B cell (primary cell): Measurements from ENCODE around the gene MAD1L1. TPM values are rescaled to one million over a fixed set of nuclear protein-coding genes. Genes with fewer than 3 reads are reported as not detected.

Source experiments
- ATAC-seq: fragments of 200-7000 bp; cut with Tn5 transposase; one replicate; pipeline ENCODE4 v1.10.0; 2021; ENCODE audit warnings: low read depth, mild to moderate bottlenecking, moderate number of reproducible peaks, moderate library complexity
- CTCF ChIA-PET: fragments of 350-600 bp; sonication (Branson Sonifier 250); formaldehyde crosslinking; loops from one replicate; lab custom pipeline; 2021; ENCODE audit warnings: antibody characterized with exemption, inconsistent platforms; lab: Charles Lee
- POLR2A ChIA-PET: fragments of 350-600 bp; sonication (Branson Sonifier 250); formaldehyde crosslinking; loops from one replicate; lab custom pipeline; 2021; ENCODE audit warnings: antibody characterized with exemption; lab: Charles Lee
- DNase-seq: peaks from one replicate; pipeline ENCODE4 v3.0.0; 2013
- H2AFZ ChIP-seq: 2 replicates; pipeline ENCODE4 v1.6.1; 2012; ENCODE audit warnings: mild to moderate bottlenecking, low read depth, low read length; ENCODE audit not compliant: insufficient read depth, poor library complexity, severe bottlenecking
- H3K27ac ChIP-seq, 2 donors: 1 replicate in 1 of 2; 2 replicates in 1 of 2; pipeline ENCODE4 v1.5.1; 2012 to 2013; ENCODE audit warnings: low read length in 2 of 2, mild to moderate bottlenecking in 2 of 2, moderate library complexity in 1 of 2
- H3K27me3 ChIP-seq, 4 experiments: fragments of 200-600 bp in 1 of 4; sonication (generic) in 1 of 4; replicated peaks in 1 of 4; 1 replicate in 2 of 4; 2 replicates in 2 of 4; pipeline versions ENCODE4 v1.6.1 to v1.7.0; 2013 to 2016; ENCODE audit warnings: low read length in 3 of 4, mild to moderate bottlenecking in 2 of 4, mixed read lengths in 1 of 4, moderate library complexity in 1 of 4; ENCODE audit not compliant: insufficient read depth in 4 of 4, control insufficient read depth in 3 of 4; ENCODE audit errors: control extremely low read depth in 1 of 4
- H3K36me3 ChIP-seq, 2 experiments: replicated peaks in 1 of 2; 1 replicate in 1 of 2; 2 replicates in 1 of 2; pipeline versions ENCODE4 v1.6.1 to v1.7.1; 2013; ENCODE audit warnings: low read length in 1 of 2; ENCODE audit not compliant: insufficient read depth in 2 of 2, control insufficient read depth in 1 of 2; ENCODE audit errors: control extremely low read depth in 1 of 2, extremely low read depth in 1 of 2
- H3K4me1 ChIP-seq, 2 donors: fragments of 200-600 bp in 1 of 2; sonication (generic) in 1 of 2; 1 replicate in 1 of 2; 2 replicates in 1 of 2; pipeline versions ENCODE4 v1.5.1 to v1.6.1; 2013 to 2017; ENCODE audit warnings: low read length in 2 of 2; ENCODE audit not compliant: control insufficient read depth in 2 of 2, insufficient read depth in 2 of 2
- H3K4me2 ChIP-seq: replicated peaks from 2 replicates; pipeline ENCODE3; 2012; ENCODE audit warnings: mild to moderate bottlenecking, low read depth, low read length; ENCODE audit not compliant: poor library complexity, severe bottlenecking
- H3K4me3 ChIP-seq, 5 experiments: fragments of 200-600 bp in 1 of 5; sonication (generic) in 1 of 5; 1 replicate in 3 of 5; 2 replicates in 2 of 5; pipeline versions ENCODE4 v1.5.1 to v1.7.0; 2011 to 2016; ENCODE audit warnings: low read length in 4 of 5, mild to moderate bottlenecking in 4 of 5, low read depth in 2 of 5, control low read depth in 1 of 5, moderate library complexity in 1 of 5; ENCODE audit not compliant: insufficient read depth in 1 of 5; ENCODE audit errors: control extremely low read depth in 1 of 5, extremely low read depth in 1 of 5
- H3K79me2 ChIP-seq: fragments of 200-600 bp; sonication (generic); one replicate; pipeline ENCODE4 v1.6.0; 2016; ENCODE audit warnings: low read length; ENCODE audit not compliant: control insufficient read depth, insufficient read depth
- H3K9ac ChIP-seq: fragments of 200-600 bp; sonication (generic); 2 replicates; pipeline ENCODE4 v1.6.1; 2017; ENCODE audit warnings: mild to moderate bottlenecking, low read length, moderate library complexity
- H3K9me3 ChIP-seq, 3 donors: one replicate each; pipeline versions ENCODE4 v1.6.1 to v1.7.1; 2013; ENCODE audit warnings: low read length in 2 of 3; ENCODE audit not compliant: control insufficient read depth in 2 of 3, insufficient read depth in 1 of 3; ENCODE audit errors: control extremely low read depth in 1 of 3
- H4K20me1 ChIP-seq: 2 replicates; pipeline ENCODE4 v1.6.0; 2012; ENCODE audit warnings: mild to moderate bottlenecking, low read length; ENCODE audit not compliant: insufficient read depth, control insufficient read depth, poor library complexity, severe bottlenecking
- H3K27ac Mint-ChIP-seq: one replicate; pipeline ENCODE4 v1.8.0; 2021; ENCODE audit warnings: mixed read lengths
- H3K27me3 Mint-ChIP-seq: one replicate; pipeline ENCODE4 v1.8.0; 2021; ENCODE audit warnings: mixed read lengths
- H3K4me1 Mint-ChIP-seq: one replicate; pipeline ENCODE4 v1.8.0; 2021; ENCODE audit warnings: mixed read lengths
- H3K4me3 Mint-ChIP-seq: one replicate; pipeline ENCODE4 v1.8.0; 2021; ENCODE audit warnings: mixed read lengths
- H3K9me3 Mint-ChIP-seq: one replicate; pipeline ENCODE4 v1.8.0; 2022; ENCODE audit warnings: mixed read lengths; ENCODE audit not compliant: insufficient read depth
- CTCF ChIP-seq: fragments of 200-600 bp; IDR thresholded peaks from one replicate; pipeline ENCODE4 v1.8.0; 2022; ENCODE audit warnings: antibody characterized with exemption, mild to moderate bottlenecking
- EZH2 ChIP-seq: IDR thresholded peaks from 2 replicates; pipeline ENCODE4 v1.6.1; 2012; ENCODE audit warnings: borderline replicate concordance, low read depth, mild to moderate bottlenecking, moderate library complexity, low read length; ENCODE audit not compliant: insufficient read depth, poor library complexity, severe bottlenecking
- WGBS: methylation state at CpG from one replicate; pipeline ENCODE4 v1.1.5; 2013; ENCODE audit warnings: missing lambda C conversion rate; ENCODE audit not compliant: insufficient coverage; 5-methylcytosine and 5-hydroxymethylcytosine counted together
- intact Hi-C: fragments of 100-400 bp; cut with micrococcal nuclease; formaldehyde crosslinking; loops from one replicate; pipeline ENCODE4 v1.10.0; 2022
- polyA plus RNA-seq: library from polyadenylated mRNA; depleted of rRNA; stranded (reverse); fragments of >200 nt; gene quantifications from 2 replicates; pipeline ENCODE4 v1.2.3, GENCODE V29; 2012
- total RNA-seq, 2 donors: library from RNA; stranded (reverse); fragments of 120-200 nt in 1 of 2; gene quantifications; 1 replicate in 1 of 2; 2 replicates in 1 of 2; pipeline versions ENCODE4 v1.2.3 to v1.2.4, GENCODE V29; 2013 to 2022

Gene MAD1L1
- total and polyA plus RNA-seq, 2 donors (not counting 1 experiment from before 2014, with no cell fraction given): 86.7 to 110 TPM

DNA sequence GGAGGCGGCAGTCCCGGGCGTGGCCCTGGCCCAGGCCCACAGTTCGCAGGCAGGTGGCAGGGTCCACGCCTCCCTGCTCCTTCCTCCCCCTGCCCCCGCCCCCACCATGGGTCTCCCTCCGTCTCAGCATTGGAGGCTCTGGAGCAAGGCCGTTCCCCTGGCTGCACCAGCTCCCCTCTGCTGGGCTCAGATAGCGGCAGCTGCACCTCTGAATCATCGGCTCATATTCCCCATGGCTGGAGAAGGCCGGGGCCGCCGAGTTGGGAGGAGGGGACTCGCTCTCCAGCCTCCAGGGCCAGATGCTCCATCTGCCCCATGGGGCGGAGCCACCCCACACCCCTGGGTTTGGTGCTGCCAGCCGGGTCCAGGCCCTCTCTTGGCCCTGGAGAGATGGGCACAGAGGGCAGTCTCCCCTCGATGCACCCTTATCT lies 417.7 kb downstream of the MAD1L1 start:
- ChIA-PET CTCF (no interaction called here), POLR2A (no interaction called here)
- Mint-ChIP-seq H3K4me3 (no peak overlapping the region), H3K27ac (no peak overlapping the region), H3K27me3 (no peaks in the 10 kb centered on the region), H3K4me1 (peaks cover 25% of the 10 kb centered on the region), H3K9me3 (no peaks in the 10 kb centered on the region)
- peaks cover 0 to 3% of the 10 kb centered on the region in 2 experiments for H3K36me3 ChIP-seq
- intact Hi-C loops: no loop called here
- peaks cover 6% of the 10 kb centered on the region for H3K79me2 ChIP-seq
- 73% methylated on average over 16 of the region's 17 CpGs for WGBS
- peaks cover 27% of the 10 kb centered on the region for H4K20me1 ChIP-seq
- H3K4me3 ChIP-seq: no peak overlapping the region
- no peak for TF ChIP-seq EZH2
- no peak for TF ChIP-seq CTCF
- no peak for DNase-seq
- H3K9me3 ChIP-seq: peaks cover 0 to 2% (median 0%) of the 10 kb centered on the region in 3 donors
- H3K9ac ChIP-seq: no peak overlapping the region
- no peak overlapping the region for H2AFZ ChIP-seq
- no peak overlapping the region for H3K27ac ChIP-seq
- no peak overlapping the region for H3K4me2 ChIP-seq
- no peaks in the 10 kb centered on the region for H3K27me3 ChIP-seq
- ATAC-seq: no peak
- H3K4me1 ChIP-seq: peaks cover 19 to 26% of the 10 kb centered on the region in 2 donors

GRCh38 chr7:1814089-1814811 lies 418.5 kb downstream of the MAD1L1 start:
- no peak overlapping the region for H3K27ac Mint-ChIP-seq
- POLR2A ChIA-PET: no interaction called here
- WGBS: 91% methylated on average over 17 of the region's 22 CpGs
- DNase-seq (no peak), ATAC-seq (no peak)
- H3K9me3 Mint-ChIP-seq: no peaks in the 10 kb centered on the region
- CTCF ChIA-PET: no interaction called here
- H3K4me1 Mint-ChIP-seq: peaks cover 17% of the 10 kb centered on the region
- no peak overlapping the region for H3K4me3 Mint-ChIP-seq
- Histone ChIP-seq H2AFZ (no peak overlapping the region), H3K4me3 (no peak overlapping the region), H3K79me2 (peaks cover 5% of the 10 kb centered on the region), H3K27ac (no peak overlapping the region), H3K27me3 (no peaks in the 10 kb centered on the region), H4K20me1 (peaks cover 22% of the 10 kb centered on the region), H3K36me3 (peaks cover 0 to 3% of the 10 kb centered on the region in 2 experiments), H3K4me1 (peaks cover 13 to 18% of the 10 kb centered on the region in 2 donors), H3K9me3 (peaks cover 0 to 2% (median 0%) of the 10 kb centered on the region in 3 donors), H3K9ac (no peak overlapping the region), H3K4me2 (no peak overlapping the region)
- TF ChIP-seq EZH2 (no peak), CTCF (no peak)
- intact Hi-C loops: no loop called here
- no peaks in the 10 kb centered on the region for H3K27me3 Mint-ChIP-seq
